Measurements from ENCODE around the gene TMC7. TPM values are rescaled to one million over a fixed set of nuclear protein-coding genes. Genes with fewer than 3 reads are reported as not detected.

Gene TMC7
- total and polyA plus RNA-seq, 2 donors (not counting 3 experiments of a cell fraction or from before 2014, with no cell fraction given), result 5.7 to 7.0 TPM

DNA sequence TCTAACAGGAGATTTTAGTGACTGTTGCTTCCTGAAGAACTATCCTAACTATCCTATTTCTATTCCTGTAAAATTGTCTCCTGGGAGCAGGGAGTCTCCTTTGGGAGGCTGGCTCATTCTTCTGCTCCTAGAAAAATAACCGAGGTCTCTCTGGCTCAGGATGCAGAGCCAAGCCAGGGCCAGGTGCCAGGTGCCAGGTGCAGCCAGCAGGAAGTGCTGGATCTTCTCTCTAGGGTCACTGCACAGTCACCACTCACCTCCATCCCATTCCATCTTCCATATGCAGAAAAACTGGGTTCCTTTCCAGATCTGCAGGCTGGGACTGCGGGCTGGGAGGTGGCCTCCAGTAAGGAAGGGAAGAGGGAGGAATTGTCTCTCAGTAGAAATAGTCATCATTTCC, 3.8 kb upstream of the TMC7 start:
- peaks cover 7% of the 10 kb centered on the region for H3K4me1 ChIP-seq (ENCODE audit: control insufficient read depth, extremely low read depth, insufficient read depth, low read length)
- no peaks in the 10 kb centered on the region for H3K9me1 ChIP-seq (replicated peaks; ENCODE audit: control insufficient read depth, extremely low read depth, insufficient read depth, low read length)
- no peaks in the 10 kb centered on the region for H3K79me2 ChIP-seq (ENCODE audit: control insufficient read depth, insufficient read depth, low read length)
- intact Hi-C loops (cut with micrococcal nuclease), result loop anchor here (5.0 to 10.0 kb wide), 3 partner anchors 187 to 545 kb away; partner anchors contain the start of genes CCP110, GDE1 and SYT17
- H3K27ac ChIP-seq (ENCODE audit: insufficient read depth, low read depth, low read length), result no peak overlapping the region
- no peaks in the 10 kb centered on the region for H4K20me1 ChIP-seq (replicated peaks; ENCODE audit: control insufficient read depth, extremely low read depth, insufficient read depth, low read length)
- TF ChIP-seq GATA2 (IDR thresholded peaks at IDR 0.05; ENCODE audit: insufficient read depth, insufficient read length, low read depth, low read length) (no peak), MAX (IDR thresholded peaks at IDR 0.05; ENCODE audit: insufficient read depth, insufficient read length) (no peak), EZH2 (IDR thresholded peaks at IDR 0.05; ENCODE audit: borderline replicate concordance, low read depth, low read length, severe bottlenecking) (no peak)
- no TSS peak for BruUV-seq (replicated peaks)
- dilution Hi-C loops (cut with MboI; ENCODE audit: extremely low pct_ligation_motif_present, low sequenced_read_pairs), result no loop called here
- H3K9me3 ChIP-seq (replicated peaks; ENCODE audit: control insufficient read depth, insufficient read depth, low read length), result no peaks in the 10 kb centered on the region
- no peak overlapping the region for H3K4me3 ChIP-seq (replicated peaks in 1 of 3; ENCODE audit: insufficient read depth in 1 of 3, low read depth in 1 of 3, low read length in 3 of 3)
- POLR2A ChIA-PET, result no interaction called here
- CTCF ChIA-PET, result no interaction called here
- no peak overlapping the region for H2AFZ ChIP-seq (ENCODE audit: low read depth, low read length)
- FAIRE-seq (no peak), DNase-seq (ENCODE audit: low read depth, low spot score) (no peak)
- H3K27me3 ChIP-seq (ENCODE audit: control insufficient read depth in 2 of 2, insufficient read depth in 2 of 2, low read length in 2 of 2), result peaks cover 2 to 4% of the 10 kb centered on the region in 2 experiments
- H3K36me3 ChIP-seq (ENCODE audit: control insufficient read depth in 2 of 2, extremely low read depth in 1 of 2, insufficient read depth in 2 of 2, low read length in 2 of 2), result no peaks in the 10 kb centered on the region
- no peak overlapping the region for H3K9ac ChIP-seq (replicated peaks; ENCODE audit: extremely low read depth, insufficient read depth, low read length)
- H3K4me2 ChIP-seq (ENCODE audit: insufficient read depth, low read length), result no peak overlapping the region

GRCh38 chr16:18984435-18985005, 786 bp downstream of the TMC7 start:
- H3K27me3 ChIP-seq (ENCODE audit: control insufficient read depth in 2 of 2, insufficient read depth in 2 of 2, low read length in 2 of 2), result peaks cover 0 to 2% of the 10 kb centered on the region in 2 experiments
- H3K4me3 ChIP-seq (replicated peaks in 1 of 3; ENCODE audit: insufficient read depth in 1 of 3, low read depth in 1 of 3, low read length in 3 of 3), result peak overlapping the region; percentile 34 to 83 (median 64)
- DNase-seq (ENCODE audit: low read depth, low spot score), result no peak
- peak overlapping the region; percentile 59 for H3K9ac ChIP-seq (replicated peaks; ENCODE audit: extremely low read depth, insufficient read depth, low read length)
- H3K4me1 ChIP-seq (ENCODE audit: control insufficient read depth, extremely low read depth, insufficient read depth, low read length), result peaks cover 10% of the 10 kb centered on the region
- dilution Hi-C loops (cut with MboI; ENCODE audit: extremely low pct_ligation_motif_present, low sequenced_read_pairs) (no loop called here), intact Hi-C loops (cut with micrococcal nuclease) (loop anchor here (5.0 to 10.0 kb wide), 3 partner anchors 183 to 540 kb away; partner anchors contain the start of genes CCP110, GDE1 and SYT17)
- H3K79me2 ChIP-seq (ENCODE audit: control insufficient read depth, insufficient read depth, low read length), result no peaks in the 10 kb centered on the region
- POLR2A ChIA-PET, result no interaction called here
- no peaks in the 10 kb centered on the region for H3K36me3 ChIP-seq (ENCODE audit: control insufficient read depth in 2 of 2, extremely low read depth in 1 of 2, insufficient read depth in 2 of 2, low read length in 2 of 2)
- peak overlapping the region; percentile 74 for H3K4me2 ChIP-seq (ENCODE audit: insufficient read depth, low read length)
- H3K9me1 ChIP-seq (replicated peaks; ENCODE audit: control insufficient read depth, extremely low read depth, insufficient read depth, low read length), result no peaks in the 10 kb centered on the region
- TF ChIP-seq GATA2 (IDR thresholded peaks at IDR 0.05; ENCODE audit: insufficient read depth, insufficient read length, low read depth, low read length) (no peak), POLR2AphosphoS5 (IDR thresholded peaks at IDR 0.05; ENCODE audit: insufficient read depth, low read depth, low read length) (no peak), FOS (IDR thresholded peaks at IDR 0.05; ENCODE audit: borderline replicate concordance, insufficient read depth, low read length) (no peak), POLR2A (IDR thresholded peaks at IDR 0.05; ENCODE audit: low read depth, low read length) (no peak), MAX (IDR thresholded peaks at IDR 0.05; ENCODE audit: insufficient read depth, insufficient read length) (no peak), EZH2 (IDR thresholded peaks at IDR 0.05; ENCODE audit: borderline replicate concordance, low read depth, low read length, severe bottlenecking) (no peak), CTCF (IDR thresholded peaks at IDR 0.05; ENCODE audit: extremely low read depth in 1 of 2, insufficient read depth in 1 of 2, low read depth in 1 of 2, low read length in 2 of 2) (no peak), JUN (IDR thresholded peaks at IDR 0.05; ENCODE audit: borderline replicate concordance, insufficient read depth, insufficient read length, low read depth) (no peak), MYC (IDR thresholded peaks at IDR 0.05; ENCODE audit: low read depth, low read length) (no peak)
- no peaks in the 10 kb centered on the region for H4K20me1 ChIP-seq (replicated peaks; ENCODE audit: control insufficient read depth, extremely low read depth, insufficient read depth, low read length)
- H3K9me3 ChIP-seq (replicated peaks; ENCODE audit: control insufficient read depth, insufficient read depth, low read length), result no peaks in the 10 kb centered on the region
- H2AFZ ChIP-seq (ENCODE audit: low read depth, low read length), result peak overlapping the region; percentile 93
- no peak for FAIRE-seq
- peak overlapping the region; percentile 2 for H3K27ac ChIP-seq (ENCODE audit: insufficient read depth, low read depth, low read length)
- TSS peak; percentile 53 for BruUV-seq (replicated peaks)
- CTCF ChIA-PET, result interaction anchor here (1.0 to 3.7 kb wide), 7 partner anchors 24 to 519 kb away, joined by 3 to 132 read pairs (median 13); partner anchors contain the start of gene COQ7
